ENCODE measurements around the gene SSMEM1. TPM values are rescaled to one million over a fixed set of nuclear protein-coding genes. Genes with fewer than 3 reads are reported as not detected.
"Not testable (repeated sequence)": the region's sequence is repeated elsewhere in the genome, so short reads cannot be mapped to it uniquely, and the experiment has no call there.

SSMEM1 gene, protein sequence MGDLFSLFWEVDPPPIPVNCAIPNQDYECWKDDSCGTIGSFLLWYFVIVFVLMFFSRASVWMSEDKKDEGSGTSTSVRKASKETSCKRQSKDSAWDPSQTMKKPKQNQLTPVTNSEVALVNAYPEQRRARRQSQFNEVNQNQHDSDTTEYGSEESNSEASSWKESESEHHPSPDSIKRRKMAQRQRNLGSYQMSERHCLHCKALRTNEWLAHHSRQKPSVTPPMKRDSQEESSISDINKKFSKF
- not detected for total RNA-seq

DNA sequence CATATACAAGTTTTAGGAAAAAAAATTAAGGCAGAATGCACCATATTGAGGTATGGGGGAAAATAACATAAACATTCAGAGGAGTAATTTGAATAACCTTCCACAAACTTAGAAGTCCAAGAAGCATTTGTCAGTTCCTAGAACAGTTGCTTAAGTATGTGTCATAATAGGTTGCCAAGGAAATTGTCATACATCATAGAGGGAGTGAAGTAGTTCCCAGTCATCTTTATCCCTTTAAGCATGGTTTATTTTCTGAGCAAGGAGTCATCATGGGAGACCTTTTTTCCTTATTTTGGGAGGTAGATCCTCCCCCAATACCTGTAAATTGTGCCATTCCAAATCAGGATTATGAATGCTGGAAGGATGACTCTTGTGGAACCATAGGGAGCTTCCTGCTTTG, at the start of gene SSMEM1:
SSMEM1 (plus strand) TSS at position 219 of the 400 bp plus-strand sequence; CDS start at position 270, 51 bp downstream.
- no peak within 1 kb of the TSS for H3K4me3 Mint-ChIP-seq
- CTCF ChIA-PET, result no interaction called here

DNA sequence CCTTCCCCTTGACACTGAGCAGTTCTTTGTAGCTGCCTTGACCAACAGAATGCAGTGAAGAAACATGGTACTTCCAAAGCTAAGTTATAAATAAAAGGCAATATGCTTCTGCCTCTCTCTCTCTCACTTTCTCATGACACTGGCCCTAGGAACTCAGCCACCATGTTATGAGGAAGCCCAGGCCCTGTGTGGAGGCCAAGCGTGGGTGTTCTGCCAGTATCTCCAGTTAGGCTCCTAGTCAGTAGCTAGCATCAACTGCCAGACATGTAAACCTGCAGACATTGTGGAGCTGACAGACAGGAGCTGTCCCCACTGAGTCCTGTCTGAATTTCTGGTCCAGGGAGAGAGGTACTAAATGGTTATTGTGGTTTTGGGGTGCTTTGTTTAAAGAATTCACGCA, 47.6 kb upstream of the SSMEM1 start:
- DNase-seq, result no peak
- H3K36me3 Mint-ChIP-seq (ENCODE audit: low read depth), result peaks cover 54% of the 10 kb centered on the region
- H3K4me3 Mint-ChIP-seq, result no peak overlapping the region
- no peaks in the 10 kb centered on the region for H3K27me3 Mint-ChIP-seq
- peaks cover 2% of the 10 kb centered on the region for H3K9me3 Mint-ChIP-seq
- CTCF ChIA-PET, result interaction anchor here (1.0 to 1.1 kb wide), 2 partner anchors 17 to 22 kb away, joined by 3 to 4 read pairs; no protein-coding TSS in a partner anchor
- no peaks in the 10 kb centered on the region for H3K4me1 Mint-ChIP-seq
- H3K27ac Mint-ChIP-seq, result no peak overlapping the region
- POLR2A ChIA-PET, result no interaction called here

More for the DNA sequence above, at the start of gene SSMEM1:
- H3K27ac Mint-ChIP-seq, result no peak within 1 kb of the TSS
- peaks cover 17% of the 10 kb centered on the region for H3K36me3 Mint-ChIP-seq (ENCODE audit: low read depth)
- POLR2A ChIA-PET, result no interaction called here
- no peaks in the 10 kb centered on the region for H3K27me3 Mint-ChIP-seq
- H3K4me1 Mint-ChIP-seq, result peaks cover 26% of the 10 kb centered on the region
- no peaks in the 10 kb centered on the region for H3K9me3 Mint-ChIP-seq
- no peak for DNase-seq

DNA sequence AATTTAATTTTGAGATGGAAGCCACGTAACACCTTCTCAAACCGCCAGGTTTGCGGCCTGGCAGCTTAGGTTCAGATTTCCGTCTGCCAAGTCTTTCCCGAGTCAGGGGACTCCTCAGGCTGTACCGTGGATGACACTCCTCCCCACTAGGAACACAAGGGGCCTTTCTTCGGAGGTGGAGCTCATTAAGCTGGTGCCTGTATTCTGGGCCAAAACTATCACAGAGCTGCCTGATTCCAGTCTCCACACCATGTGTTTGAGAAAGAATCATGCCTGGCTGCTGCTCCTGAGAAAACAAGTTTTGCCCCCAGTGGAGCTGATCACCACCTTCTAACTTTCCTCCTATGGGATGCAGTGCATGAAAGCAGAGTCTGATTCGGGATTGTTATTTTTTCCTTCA, 47.2 kb upstream of the SSMEM1 start:
- Mint-ChIP-seq H3K4me1 (no peaks in the 10 kb centered on the region), H3K36me3 (ENCODE audit: low read depth) (peaks cover 54% of the 10 kb centered on the region), H3K4me3 (no peak overlapping the region), H3K9me3 (peaks cover 2% of the 10 kb centered on the region), H3K27ac (no peak overlapping the region), H3K27me3 (no peaks in the 10 kb centered on the region)
- no peak for DNase-seq
- CTCF ChIA-PET, result interaction anchor here (1.0 to 1.1 kb wide), 3 partner anchors 18 to 37 kb away, joined by 3 to 4 read pairs (median 3); no protein-coding TSS in a partner anchor
- POLR2A ChIA-PET, result no interaction called here

DNA sequence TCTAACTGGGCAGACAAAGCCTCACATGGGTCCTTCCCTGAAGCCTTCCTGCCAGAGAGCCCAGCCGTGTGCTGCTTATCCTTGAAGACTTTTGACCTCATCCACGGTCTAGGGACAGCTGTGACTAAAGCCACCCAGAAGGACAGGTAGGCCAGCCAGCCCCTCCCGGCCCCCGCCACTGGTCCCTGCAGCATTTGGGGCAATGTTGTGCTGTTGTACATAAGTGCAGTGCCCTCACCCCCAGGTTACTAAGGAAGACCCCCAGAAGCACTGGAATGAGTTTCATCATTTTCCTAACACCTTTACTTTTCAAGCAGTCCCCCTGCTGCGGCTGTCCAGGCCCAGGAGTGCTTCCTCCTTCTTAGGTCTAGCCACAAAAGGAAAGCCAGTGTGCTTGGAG, 45.5 kb upstream of the SSMEM1 start:
- no peaks in the 10 kb centered on the region for H3K27me3 Mint-ChIP-seq
- ChIA-PET CTCF (no interaction called here), POLR2A (no interaction called here)
- H3K4me1 Mint-ChIP-seq, result no peaks in the 10 kb centered on the region
- no peak for DNase-seq
- H3K9me3 Mint-ChIP-seq, result no peaks in the 10 kb centered on the region
- no peak overlapping the region for H3K27ac Mint-ChIP-seq
- H3K36me3 Mint-ChIP-seq (ENCODE audit: low read depth), result peaks cover 56% of the 10 kb centered on the region
- H3K4me3 Mint-ChIP-seq, result no peak overlapping the region

DNA sequence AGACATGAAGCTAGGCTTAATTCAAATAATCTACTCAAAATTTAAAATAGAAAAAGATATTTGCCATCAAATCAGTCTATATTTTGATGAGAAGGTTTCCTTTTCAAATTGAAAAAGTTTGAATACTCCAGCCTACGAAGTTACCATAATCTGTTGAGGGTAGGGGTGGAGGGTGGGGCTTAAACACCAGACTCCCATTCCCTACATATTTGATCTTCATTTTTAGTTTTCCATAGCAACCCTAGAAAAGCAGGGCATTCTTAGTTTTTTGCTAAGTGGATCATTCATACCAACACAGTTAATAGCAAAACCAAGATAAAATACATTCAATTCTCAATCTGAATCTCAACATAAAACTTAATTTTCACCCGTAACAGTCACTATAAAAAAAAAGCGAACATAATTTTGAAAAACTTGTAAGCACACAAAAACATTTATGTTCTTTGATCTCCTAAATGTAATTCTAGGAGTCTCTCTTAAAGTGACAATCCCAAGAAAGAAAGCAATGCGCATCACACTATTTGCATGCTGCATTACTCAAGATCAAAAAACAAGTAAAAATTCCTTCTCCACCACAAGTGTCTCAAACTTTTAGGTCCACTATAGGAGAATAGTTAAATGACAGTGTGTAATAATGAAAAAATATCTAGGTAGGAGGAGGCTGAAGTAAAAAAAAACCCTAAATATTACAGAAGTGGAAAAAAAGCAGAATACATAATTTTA, 33.3 kb upstream of the SSMEM1 start:
- DNase-seq, result no peak
- H3K9me3 Mint-ChIP-seq, result no peaks in the 10 kb centered on the region
- ChIA-PET POLR2A (no interaction called here), CTCF (no interaction called here)
- H3K27ac Mint-ChIP-seq, result no peak overlapping the region
- no peak overlapping the region for H3K4me3 Mint-ChIP-seq
- no peaks in the 10 kb centered on the region for H3K4me1 Mint-ChIP-seq
- peaks cover 39% of the 10 kb centered on the region for H3K36me3 Mint-ChIP-seq (ENCODE audit: low read depth)
- H3K27me3 Mint-ChIP-seq, result no peaks in the 10 kb centered on the region

DNA sequence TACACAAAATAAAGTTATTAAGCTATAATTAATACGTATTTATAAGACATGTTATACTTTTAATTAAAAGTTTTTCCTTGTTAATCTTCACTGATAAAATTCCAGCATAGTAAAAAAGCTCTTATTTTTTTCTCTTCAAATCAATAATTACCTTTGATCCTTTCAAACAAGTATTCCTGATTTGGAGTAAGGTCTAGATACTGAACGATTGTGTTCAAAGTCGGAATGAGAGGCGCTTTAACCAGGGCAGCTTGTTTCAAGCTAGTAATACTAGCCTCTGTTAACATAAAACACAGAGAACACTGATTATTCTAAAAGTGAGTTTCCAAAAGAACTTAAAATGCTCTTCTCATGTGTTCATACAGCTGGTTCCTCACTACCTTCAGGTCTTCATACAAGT, 29.4 kb upstream of the SSMEM1 start:
- H3K27me3 Mint-ChIP-seq, result no peaks in the 10 kb centered on the region
- H3K4me3 Mint-ChIP-seq, result no peak overlapping the region
- POLR2A ChIA-PET, result no interaction called here
- CTCF ChIA-PET, result no interaction called here
- DNase-seq, result no peak
- peaks cover 9% of the 10 kb centered on the region for H3K4me1 Mint-ChIP-seq
- peaks cover 47% of the 10 kb centered on the region for H3K36me3 Mint-ChIP-seq (ENCODE audit: low read depth)
- no peaks in the 10 kb centered on the region for H3K9me3 Mint-ChIP-seq
- H3K27ac Mint-ChIP-seq, result no peak overlapping the region

DNA sequence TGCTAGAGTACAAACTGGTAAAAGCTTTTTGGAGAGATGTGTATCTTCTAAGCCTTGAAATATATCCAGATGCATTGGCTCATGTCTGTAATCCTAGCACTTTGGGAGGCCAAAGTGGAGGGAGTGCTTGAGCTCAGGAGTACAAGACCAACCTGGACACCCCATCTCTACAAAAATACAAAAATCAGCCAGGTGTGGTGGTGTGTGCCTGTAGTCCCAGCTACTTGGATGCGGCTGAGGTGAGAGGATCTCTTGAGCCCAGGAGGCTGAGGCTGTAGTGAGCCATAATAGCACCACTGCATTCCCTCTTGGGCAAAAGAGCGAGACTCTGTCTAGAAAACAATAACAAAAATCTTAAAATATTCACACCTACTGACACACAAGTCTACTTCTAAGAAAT, 28.0 kb upstream of the SSMEM1 start:
- DNase-seq, result no peak
- ChIA-PET POLR2A (no interaction called here), CTCF (interaction anchor here (0.6 kb wide), 1 partner anchor 12 kb away, joined by 3 read pairs; no protein-coding TSS in a partner anchor)
- Mint-ChIP-seq H3K9me3 (no peaks in the 10 kb centered on the region), H3K4me1 (peaks cover 13% of the 10 kb centered on the region), H3K4me3 (no peak overlapping the region), H3K27ac (no peak overlapping the region), H3K27me3 (no peaks in the 10 kb centered on the region), H3K36me3 (ENCODE audit: low read depth) (peaks cover 44% of the 10 kb centered on the region)

DNA sequence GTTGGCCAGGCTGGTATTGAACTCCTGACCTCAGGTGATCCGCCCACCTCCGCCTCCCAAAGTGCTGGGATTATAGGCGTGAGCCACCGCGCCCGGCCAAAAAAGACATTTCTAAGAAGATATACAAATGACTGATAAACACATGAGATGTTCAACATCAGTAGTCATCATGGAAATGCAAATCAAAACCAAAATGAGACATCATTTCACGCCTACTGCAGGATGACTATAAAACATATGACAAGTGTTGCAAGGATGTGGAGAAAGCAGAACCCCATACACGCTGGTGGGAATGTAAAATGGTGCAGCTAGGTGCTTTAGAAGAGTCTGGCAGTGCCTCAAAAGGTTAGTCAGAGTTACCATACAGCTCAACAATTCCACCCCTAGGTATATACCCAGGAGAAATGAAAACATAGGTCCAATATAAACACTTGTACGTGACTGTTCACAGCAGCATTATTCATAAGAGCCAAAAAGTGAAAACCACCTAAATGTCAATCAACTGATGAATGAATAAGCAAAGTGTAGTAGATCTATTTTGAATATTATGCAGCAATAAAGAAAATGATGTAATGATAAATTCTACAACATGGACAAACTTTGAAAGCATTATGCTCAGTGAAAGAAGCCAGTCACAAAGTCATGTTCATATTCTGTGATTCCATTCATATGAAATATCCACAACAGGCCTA, 26.9 kb upstream of the SSMEM1 start:
- peaks cover 49% of the 10 kb centered on the region for H3K36me3 Mint-ChIP-seq (ENCODE audit: low read depth)
- DNase-seq, result no peak
- CTCF ChIA-PET, result no interaction called here
- peaks cover 13% of the 10 kb centered on the region for H3K4me1 Mint-ChIP-seq
- H3K27me3 Mint-ChIP-seq, result no peaks in the 10 kb centered on the region
- no peak overlapping the region for H3K4me3 Mint-ChIP-seq
- H3K27ac Mint-ChIP-seq, result no peak overlapping the region
- H3K9me3 Mint-ChIP-seq, result no peaks in the 10 kb centered on the region
- POLR2A ChIA-PET, result no interaction called here

DNA sequence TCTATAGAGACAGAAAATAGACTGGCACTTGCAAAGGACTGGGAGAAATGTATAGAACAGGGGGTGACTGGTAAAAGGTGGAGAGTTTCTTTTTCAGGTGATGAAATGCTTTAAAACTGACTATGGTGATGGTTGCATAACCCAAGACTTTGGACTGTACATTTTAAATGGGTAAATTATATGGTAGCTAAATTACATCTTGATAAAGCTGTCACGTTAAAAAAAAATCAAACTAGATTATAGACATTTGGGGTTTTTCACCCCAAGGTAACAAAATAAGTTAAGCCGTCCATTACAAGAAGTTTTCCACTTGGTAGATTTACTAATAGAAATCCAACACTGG, 26.4 kb upstream of the SSMEM1 start:
- H3K4me1 Mint-ChIP-seq, result peaks cover 13% of the 10 kb centered on the region
- no peak overlapping the region for H3K4me3 Mint-ChIP-seq
- no peak for DNase-seq
- peaks cover 49% of the 10 kb centered on the region for H3K36me3 Mint-ChIP-seq (ENCODE audit: low read depth)
- H3K27me3 Mint-ChIP-seq, result no peaks in the 10 kb centered on the region
- ChIA-PET CTCF (interaction anchor here (0.6 kb wide), 1 partner anchor 748 kb away, joined by 4 read pairs; no protein-coding TSS in a partner anchor), POLR2A (no interaction called here)
- no peak overlapping the region for H3K27ac Mint-ChIP-seq
- H3K9me3 Mint-ChIP-seq, result no peaks in the 10 kb centered on the region

DNA sequence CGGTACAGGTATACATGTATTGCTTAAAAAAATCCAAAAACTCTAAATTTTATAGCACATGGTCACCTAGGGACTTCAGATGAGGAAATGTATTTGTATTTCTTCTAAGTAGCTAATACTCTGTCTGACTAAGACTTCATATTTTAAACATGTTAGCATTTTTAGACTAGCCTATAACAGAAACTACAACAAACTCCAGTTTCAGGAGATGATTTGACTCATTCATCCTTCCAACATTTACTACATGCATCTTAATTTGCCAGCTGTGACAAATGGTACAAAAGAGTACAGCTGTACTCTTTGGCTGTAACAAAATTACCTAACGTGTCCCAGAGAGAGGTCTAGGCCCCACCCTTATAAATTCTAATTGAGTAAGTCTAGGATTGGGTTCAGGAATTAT, 24.7 kb upstream of the SSMEM1 start:
- H3K27ac Mint-ChIP-seq, result no peak overlapping the region
- H3K27me3 Mint-ChIP-seq, result no peaks in the 10 kb centered on the region
- ChIA-PET CTCF (interaction anchor here (1.4 kb wide), 1 partner anchor 12 kb away, joined by 3 read pairs; no protein-coding TSS in a partner anchor), POLR2A (interaction anchor here (0.6 kb wide), 1 partner anchor 19 kb away, joined by 6 read pairs; no protein-coding TSS in a partner anchor)
- no peak for DNase-seq
- H3K36me3 Mint-ChIP-seq (ENCODE audit: low read depth), result peaks cover 47% of the 10 kb centered on the region
- H3K9me3 Mint-ChIP-seq, result no peaks in the 10 kb centered on the region
- H3K4me1 Mint-ChIP-seq, result peaks cover 13% of the 10 kb centered on the region
- no peak overlapping the region for H3K4me3 Mint-ChIP-seq

DNA sequence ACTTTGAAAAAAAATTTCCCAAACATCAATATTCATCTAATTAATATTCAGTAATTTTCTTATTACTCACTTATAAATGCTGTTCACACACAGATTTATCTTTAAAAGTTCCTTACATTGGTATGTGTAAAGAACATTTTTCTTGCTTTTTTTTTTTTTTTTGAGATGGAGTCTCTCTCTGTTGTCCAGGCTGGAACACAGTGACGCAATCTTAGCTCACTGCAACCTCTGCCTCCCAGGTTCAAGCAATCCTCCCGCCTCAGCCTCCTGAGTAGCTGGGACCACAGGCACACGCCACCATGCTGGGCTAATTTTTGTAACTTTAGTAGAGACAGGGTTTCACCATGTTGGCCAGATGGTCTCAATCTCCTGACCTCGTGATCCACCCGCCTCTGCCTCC, 23.3 kb upstream of the SSMEM1 start:
- H3K9me3 Mint-ChIP-seq, H3K27ac Mint-ChIP-seq, H3K4me3 Mint-ChIP-seq, H3K27me3 Mint-ChIP-seq, DNase-seq, CTCF ChIA-PET, POLR2A ChIA-PET: not testable (repeated sequence)
- peaks cover 13% of the 10 kb centered on the region for H3K4me1 Mint-ChIP-seq
- peaks cover 45% of the 10 kb centered on the region for H3K36me3 Mint-ChIP-seq (ENCODE audit: low read depth)

DNA sequence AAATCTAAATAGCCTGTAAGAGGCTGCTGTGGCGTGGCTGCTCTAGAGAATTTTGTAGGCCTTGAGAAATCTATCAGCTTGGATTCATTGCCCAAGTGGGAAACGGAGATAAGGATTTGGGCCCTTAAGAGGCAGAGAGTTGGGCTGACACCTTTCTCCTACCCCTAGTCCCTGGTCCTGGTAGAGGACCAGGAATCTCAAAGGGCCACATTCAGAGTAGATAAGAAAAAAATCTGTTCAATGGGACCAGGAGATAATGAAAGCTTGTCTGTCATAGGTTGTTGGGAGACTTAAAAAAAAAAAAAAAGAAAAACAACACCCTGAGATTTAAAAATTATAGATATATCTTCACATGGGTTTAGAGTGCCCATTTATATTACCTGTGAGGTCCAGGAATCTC, 20.3 kb upstream of the SSMEM1 start:
- CTCF ChIA-PET, result interaction anchor here (0.6 kb wide), 3 partner anchors 14 to 127 kb away, joined by 3 to 4 read pairs (median 3); no protein-coding TSS in a partner anchor
- peaks cover 4% of the 10 kb centered on the region for H3K4me1 Mint-ChIP-seq
- no peaks in the 10 kb centered on the region for H3K27me3 Mint-ChIP-seq
- no peak overlapping the region for H3K27ac Mint-ChIP-seq
- no peak for DNase-seq
- H3K9me3 Mint-ChIP-seq, result no peaks in the 10 kb centered on the region
- no peak overlapping the region for H3K4me3 Mint-ChIP-seq
- H3K36me3 Mint-ChIP-seq (ENCODE audit: low read depth), result peaks cover 43% of the 10 kb centered on the region
- POLR2A ChIA-PET, result no interaction called here

DNA sequence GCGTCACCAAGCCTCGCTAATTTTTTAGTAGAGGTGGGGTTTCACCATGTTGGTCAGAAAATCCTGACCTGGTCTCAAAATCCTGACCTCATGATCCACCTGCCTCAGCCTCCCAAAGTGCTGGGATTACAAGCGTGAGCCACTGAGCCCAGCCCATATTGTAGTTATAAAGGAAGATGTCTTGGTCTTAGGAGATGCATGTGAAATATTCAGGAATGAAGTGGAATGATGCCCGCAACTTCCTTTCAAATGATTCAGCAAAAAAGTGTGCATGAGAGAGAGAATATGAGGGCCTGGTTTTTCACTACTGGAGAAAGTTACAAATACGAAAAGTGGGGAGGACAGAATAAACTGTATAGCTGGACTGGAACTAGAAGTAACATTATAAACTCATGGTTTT, 18.3 kb upstream of the SSMEM1 start:
- Mint-ChIP-seq H3K4me1 (peaks cover 2% of the 10 kb centered on the region), H3K4me3 (no peak overlapping the region), H3K9me3 (no peaks in the 10 kb centered on the region), H3K27ac (no peak overlapping the region), H3K27me3 (no peaks in the 10 kb centered on the region), H3K36me3 (ENCODE audit: low read depth) (peaks cover 39% of the 10 kb centered on the region)
- no peak for DNase-seq
- POLR2A ChIA-PET, result no interaction called here
- CTCF ChIA-PET, result interaction anchor here (1.0 to 3.3 kb wide), 2 partner anchors 12 to 28 kb away, joined by 3 to 12 read pairs; no protein-coding TSS in a partner anchor
